GM19239 (cell line): ENCODE results near the gene TMED7.

Experiments
- DNase-seq: peaks from one replicate; pipeline ENCODE4 v3.0.0; 2011; ENCODE audit warnings: low spot score; ENCODE audit not compliant: insufficient read length
- FAIRE-seq: peaks from 2 replicates; lab custom pipeline; 2011; peaks lifted over from hg19 to GRCh38; lab: Jason Lieb, UNC

TMED7 gene

GRCh38 chr5:115629903-115630302, 4.1 kb upstream of the TMED7 start:
- FAIRE-seq (no peak), DNase-seq (no peak)

- DNase-seq (no peak), FAIRE-seq (no peak)
Observed at GRCh38 chr5:115627295-115627865, 1.5 kb upstream of the TMED7 start.

GRCh38 chr5:115626445-115626823, 598 bp upstream of the TMED7 start:
- FAIRE-seq = no peak
- DNase-seq = no peak

GRCh38 chr5:115624994-115625393, 842 bp downstream of the TMED7 start:
- DNase-seq = no peak
- FAIRE-seq = no peak

GRCh38 chr5:115623658-115624057, 2.2 kb downstream of the TMED7 start:
- no peak for DNase-seq
- FAIRE-seq = no peak

GRCh38 chr5:115621365-115621900, 4.4 kb downstream of the TMED7 start:
- DNase-seq (no peak), FAIRE-seq (no peak)

GRCh38 chr5:115616892-115617291, 8.9 kb downstream of the TMED7 start:
- DNase-seq = no peak
- no peak for FAIRE-seq

GRCh38 chr5:115616472-115616871, 9.4 kb downstream of the TMED7 start:
- DNase-seq (no peak), FAIRE-seq (no peak)

- DNase-seq = no peak
- no peak for FAIRE-seq
Observed at GRCh38 chr5:115611873-115612272, 14.0 kb downstream of the TMED7 start.

- DNase-seq = no peak
- peak; percentile 78 for FAIRE-seq
Observed at GRCh38 chr5:115607935-115608334, 17.9 kb downstream of the TMED7 start.

GRCh38 chr5:115605436-115605835, 20.4 kb downstream of the TMED7 start:
- no peak for DNase-seq
- no peak for FAIRE-seq

- DNase-seq (no peak), FAIRE-seq (peak; percentile 94)
Observed at GRCh38 chr5:115602591-115603125, 23.2 kb downstream of the TMED7 start.

- FAIRE-seq = peak; percentile 95
- DNase-seq = peak; percentile 59
Observed at GRCh38 chr5:115601701-115602590, 23.9 kb downstream of the TMED7 start, which contains the start of gene TICAM2. Gene TICAM2, minus strand, starts transcription at chr5:115602479. Its CDS starts 21,223 bp downstream, at chr5:115581256.

GRCh38 chr5:115600766-115601165, 25.1 kb downstream of the TMED7 start:
- FAIRE-seq (no peak), DNase-seq (no peak)

- FAIRE-seq = peak; percentile 14
- no peak for DNase-seq
Observed at GRCh38 chr5:115599924-115600323, 25.9 kb downstream of the TMED7 start.

GRCh38 chr5:115599502-115599901, 26.3 kb downstream of the TMED7 start:
- DNase-seq = no peak
- peak; percentile 90 for FAIRE-seq

- FAIRE-seq = no peak
- DNase-seq = no peak
Observed at GRCh38 chr5:115594128-115595047, 31.4 kb downstream of the TMED7 start.

- DNase-seq (no peak), FAIRE-seq (no peak)
Observed at GRCh38 chr5:115589043-115589442, 36.8 kb downstream of the TMED7 start.

GRCh38 chr5:115588640-115589039, 37.2 kb downstream of the TMED7 start:
- no peak for FAIRE-seq

GRCh38 chr5:115586525-115587146, 39.2 kb downstream of the TMED7 start:
- no peak for DNase-seq
- FAIRE-seq = peak; percentile 28

More at GRCh38 chr5:115588640-115589039, 37.2 kb downstream of the TMED7 start:
- no peak for DNase-seq
